HG03565 (cell line): Measurements from ENCODE around the gene BFSP1.

Experiments
- ATAC-seq: cut with Tn5 transposase; IDR thresholded peaks from one replicate; pipeline ENCODE4 v1.9.1; 2021; ENCODE audit warnings: mild to moderate bottlenecking, moderate library complexity; ENCODE audit not compliant: unreplicated experiment

Gene BFSP1

GRCh38 chr20:17500826-17501225, 30.4 kb downstream of the BFSP1 start:
- no peak for ATAC-seq

- ATAC-seq, result no peak
Measured at GRCh38 chr20:17500271-17500670, 30.9 kb downstream of the BFSP1 start.

- ATAC-seq, result no peak
Measured at GRCh38 chr20:17499041-17499440, 32.1 kb downstream of the BFSP1 start.

- ATAC-seq, result no peak
Measured at GRCh38 chr20:17498641-17499040, 32.5 kb downstream of the BFSP1 start.

- no peak for ATAC-seq
Measured at GRCh38 chr20:17497821-17498580, 33.2 kb downstream of the BFSP1 start.

- no peak for ATAC-seq
Measured at GRCh38 chr20:17495826-17496225, 35.4 kb downstream of the BFSP1 start.

GRCh38 chr20:17494201-17494600, 37.0 kb downstream of the BFSP1 start:
- no peak for ATAC-seq

GRCh38 chr20:17493173-17493572, 38.0 kb downstream of the BFSP1 start:
- no peak for ATAC-seq

- ATAC-seq, result no peak
Measured at GRCh38 chr20:17491488-17491887, 39.7 kb downstream of the BFSP1 start.

GRCh38 chr20:17491041-17491440, 40.1 kb downstream of the BFSP1 start:
- ATAC-seq, result no peak

- ATAC-seq, result no peak
Measured at GRCh38 chr20:17490501-17490900, 40.7 kb downstream of the BFSP1 start.

GRCh38 chr20:17488916-17489600, 42.1 kb downstream of the BFSP1 start:
- no peak for ATAC-seq

- ATAC-seq, result no peak
Measured at GRCh38 chr20:17485017-17485416, 46.2 kb downstream of the BFSP1 start.

- no peak for ATAC-seq
Measured at GRCh38 chr20:17482536-17482935, 48.6 kb downstream of the BFSP1 start.

GRCh38 chr20:17481661-17482060, 49.5 kb downstream of the BFSP1 start:
- ATAC-seq, result no peak

- no peak for ATAC-seq
Measured at GRCh38 chr20:17480696-17481095, 50.5 kb downstream of the BFSP1 start.

- ATAC-seq, result no peak
Measured at GRCh38 chr20:17479063-17479657, 52.0 kb downstream of the BFSP1 start.

- no peak for ATAC-seq
Measured at GRCh38 chr20:17473659-17474058, 57.5 kb downstream of the BFSP1 start.

GRCh38 chr20:17471606-17472187, 59.5 kb downstream of the BFSP1 start:
- ATAC-seq, result no peak

- ATAC-seq, result no peak
Measured at GRCh38 chr20:17470973-17471372, 60.2 kb downstream of the BFSP1 start.

- no peak for ATAC-seq
Measured at GRCh38 chr20:17470521-17470920, 60.7 kb downstream of the BFSP1 start.
